Peyer's patch (tissue), 4 donors: ENCODE measurements around the gene PCYT1A. TPM values are rescaled to one million over a fixed set of nuclear protein-coding genes. Genes with fewer than 3 reads are reported as not detected.

Experiments used
- DNase-seq, 3 donors: peaks; one replicate each; pipeline ENCODE4 v3.0.0-alpha.2; 2017 to 2019
- H3K27ac ChIP-seq, 4 donors: fragments of 200-600 bp; sonication (generic); one replicate each; pipeline ENCODE4 v1.5.1; 2016 to 2019
- H3K27me3 ChIP-seq, 2 donors: fragments of 200-600 bp; sonication (generic); one replicate each; pipeline ENCODE4 v1.5.1; 2019
- H3K36me3 ChIP-seq, 3 donors: fragments of 200-600 bp; sonication (generic); one replicate each; pipeline ENCODE4 v1.5.1; 2016 to 2019
- H3K4me1 ChIP-seq, 4 donors: fragments of 200-600 bp; sonication (generic); one replicate each; pipeline ENCODE4 v1.5.1; 2016 to 2019
- H3K4me3 ChIP-seq, 4 donors: fragments of 200-600 bp; sonication (generic); 1 replicate in 3 of 4; 2 replicates in 1 of 4; pipeline ENCODE4 v1.5.1; 2016 to 2019; ENCODE audit warnings: mild to moderate bottlenecking in 1 of 4
- H3K9me3 ChIP-seq, 4 donors: fragments of 200-600 bp; sonication (generic); one replicate each; pipeline ENCODE4 v1.5.1; 2016 to 2019; ENCODE audit warnings: mild to moderate bottlenecking in 1 of 4
- POLR2A ChIP-seq, 2 donors: fragments of 450-650 bp; IDR thresholded peaks; one replicate each; pipeline ENCODE4 v1.5.1; 2017; ENCODE audit warnings: antibody characterized with exemption in 2 of 2, mild to moderate bottlenecking in 2 of 2, moderate library complexity in 2 of 2
- total RNA-seq, 4 donors: library from RNA; depleted of rRNA; stranded (reverse); fragments of >200 nt; gene quantifications; one replicate each; pipeline ENCODE4 v1.1.0, GENCODE V29; 2016
- TF ChIP-seq, protein P1 (sequence below), 6 experiments: fragments of 450-650 bp in 4 of 6; fragments of 200-600 bp in 2 of 6; sonication (generic) in 1 of 6; IDR thresholded peaks; one replicate each; pipeline ENCODE4 v1.5.1; 2017 to 2019; ENCODE audit warnings: antibody characterized with exemption in 6 of 6, mild to moderate bottlenecking in 3 of 6, moderate library complexity in 1 of 6

Gene PCYT1A
- total RNA-seq, 4 donors from 2014 or later = 168 to 211 (median 177) TPM

DNA sequence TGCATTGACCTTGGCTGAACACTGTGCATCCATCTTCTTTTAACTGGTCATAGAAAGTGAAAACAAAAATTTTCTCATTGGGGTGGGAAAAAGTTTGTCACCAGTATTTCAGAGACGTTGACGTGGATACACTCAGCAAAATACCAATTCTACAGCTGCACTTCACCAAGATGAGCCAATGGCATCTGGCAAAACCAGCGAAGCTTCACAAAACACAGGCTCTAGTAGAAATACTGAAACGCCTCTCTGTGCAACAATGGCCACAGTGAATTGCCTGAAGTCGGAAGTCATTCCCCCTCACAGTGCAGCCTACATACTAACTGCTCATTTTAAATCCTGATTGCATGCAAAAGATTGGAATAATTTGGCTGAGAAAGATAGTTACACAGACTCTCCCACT lies 17.0 kb downstream of the PCYT1A start:
- Histone ChIP-seq H3K4me1 (peaks cover 0 to 9% (median 4%) of the 10 kb centered on the region in 4 donors), H3K9me3 (no peaks in the 10 kb centered on the region), H3K27me3 (no peaks in the 10 kb centered on the region), H3K36me3 (peaks cover 0 to 59% (median 0%) of the 10 kb centered on the region in 3 donors), H3K27ac (no peak overlapping the region), H3K4me3 (no peak overlapping the region)
- DNase-seq = no peak
- TF ChIP-seq POLR2A (IDR thresholded peaks at IDR 0.05) = no peak
- TF ChIP-seq, protein P1, sequence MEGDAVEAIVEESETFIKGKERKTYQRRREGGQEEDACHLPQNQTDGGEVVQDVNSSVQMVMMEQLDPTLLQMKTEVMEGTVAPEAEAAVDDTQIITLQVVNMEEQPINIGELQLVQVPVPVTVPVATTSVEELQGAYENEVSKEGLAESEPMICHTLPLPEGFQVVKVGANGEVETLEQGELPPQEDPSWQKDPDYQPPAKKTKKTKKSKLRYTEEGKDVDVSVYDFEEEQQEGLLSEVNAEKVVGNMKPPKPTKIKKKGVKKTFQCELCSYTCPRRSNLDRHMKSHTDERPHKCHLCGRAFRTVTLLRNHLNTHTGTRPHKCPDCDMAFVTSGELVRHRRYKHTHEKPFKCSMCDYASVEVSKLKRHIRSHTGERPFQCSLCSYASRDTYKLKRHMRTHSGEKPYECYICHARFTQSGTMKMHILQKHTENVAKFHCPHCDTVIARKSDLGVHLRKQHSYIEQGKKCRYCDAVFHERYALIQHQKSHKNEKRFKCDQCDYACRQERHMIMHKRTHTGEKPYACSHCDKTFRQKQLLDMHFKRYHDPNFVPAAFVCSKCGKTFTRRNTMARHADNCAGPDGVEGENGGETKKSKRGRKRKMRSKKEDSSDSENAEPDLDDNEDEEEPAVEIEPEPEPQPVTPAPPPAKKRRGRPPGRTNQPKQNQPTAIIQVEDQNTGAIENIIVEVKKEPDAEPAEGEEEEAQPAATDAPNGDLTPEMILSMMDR (IDR thresholded peaks at IDR 0.05) = no peak

DNA sequence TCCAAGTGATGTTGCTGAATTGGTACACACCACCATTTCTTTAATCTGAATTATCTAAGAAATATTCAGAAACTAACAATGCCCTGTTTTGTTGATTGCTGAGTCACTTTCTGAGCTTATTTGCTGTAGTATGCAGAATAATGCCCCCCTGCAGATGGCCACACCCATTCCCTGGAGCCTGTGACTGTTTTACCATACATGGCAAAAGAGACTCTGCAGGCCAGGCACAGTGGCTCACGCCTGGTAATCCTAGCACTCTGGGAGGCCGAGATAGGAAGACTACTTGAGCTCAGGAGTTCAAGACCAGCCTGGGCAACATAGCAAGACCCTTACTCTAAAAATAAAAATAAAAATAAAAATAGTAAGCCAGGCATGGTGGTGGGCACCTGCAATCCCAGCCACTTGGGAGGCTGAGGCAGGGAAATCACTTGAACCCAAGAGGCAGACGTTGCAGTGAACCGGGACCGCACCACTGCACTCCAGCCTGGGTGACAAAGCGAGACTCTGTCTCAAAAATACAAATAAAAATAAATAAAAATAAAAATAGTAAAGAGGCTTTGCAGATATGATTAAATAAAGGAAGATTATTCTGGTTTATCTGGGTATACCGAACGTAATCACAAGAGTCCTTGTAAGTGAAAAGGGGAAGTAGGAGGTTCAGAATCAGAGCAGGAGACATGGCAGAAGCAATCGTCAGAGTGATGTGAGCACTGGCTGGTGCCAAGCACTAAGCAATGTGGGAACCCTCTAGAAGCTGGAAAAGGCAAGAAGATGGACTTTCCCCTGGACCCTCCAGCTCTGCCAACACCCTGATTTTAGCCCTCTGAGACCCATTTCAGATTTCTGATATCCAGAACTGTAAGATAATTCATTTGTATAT lies 19.0 kb downstream of the PCYT1A start:
- Histone ChIP-seq H3K4me1 (no peaks in the 10 kb centered on the region), H3K9me3 (no peaks in the 10 kb centered on the region), H3K36me3 (peaks cover 0 to 73% (median 0%) of the 10 kb centered on the region in 3 donors), H3K27me3 (no peaks in the 10 kb centered on the region), H3K4me3 (no peak overlapping the region), H3K27ac (no peak overlapping the region)
- TF ChIP-seq, protein P1 (IDR thresholded peaks at IDR 0.05) = no peak
- TF ChIP-seq POLR2A (IDR thresholded peaks at IDR 0.05) = no peak
- DNase-seq = no peak

DNA sequence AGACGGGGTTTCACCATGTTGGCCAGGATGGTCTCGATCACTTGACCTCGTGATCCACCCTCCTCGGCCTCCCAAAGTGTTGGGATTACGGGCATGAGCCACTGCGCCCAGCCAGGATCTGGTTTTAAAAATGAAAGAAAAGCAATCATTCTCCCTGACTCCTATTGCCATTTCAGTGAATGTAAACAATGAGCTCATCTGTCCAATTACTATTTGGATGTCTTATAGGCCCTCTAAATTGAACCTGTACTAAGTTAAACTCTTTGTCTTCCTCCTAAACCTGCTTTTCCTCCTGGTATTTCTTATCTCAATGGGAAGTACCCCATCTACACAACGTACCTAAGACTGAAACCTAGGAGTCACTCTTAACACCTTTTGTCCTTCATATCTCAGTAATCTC lies 23.7 kb downstream of the PCYT1A start:
- Histone ChIP-seq H3K27me3 (no peaks in the 10 kb centered on the region), H3K36me3 (peaks cover 0 to 73% (median 0%) of the 10 kb centered on the region in 3 donors), H3K27ac (no peak overlapping the region), H3K4me1 (no peaks in the 10 kb centered on the region), H3K9me3 (no peaks in the 10 kb centered on the region), H3K4me3 (no peak overlapping the region)
- DNase-seq = no peak
- TF ChIP-seq POLR2A (IDR thresholded peaks at IDR 0.05) = no peak
- TF ChIP-seq, protein P1 (IDR thresholded peaks at IDR 0.05) = no peak

DNA sequence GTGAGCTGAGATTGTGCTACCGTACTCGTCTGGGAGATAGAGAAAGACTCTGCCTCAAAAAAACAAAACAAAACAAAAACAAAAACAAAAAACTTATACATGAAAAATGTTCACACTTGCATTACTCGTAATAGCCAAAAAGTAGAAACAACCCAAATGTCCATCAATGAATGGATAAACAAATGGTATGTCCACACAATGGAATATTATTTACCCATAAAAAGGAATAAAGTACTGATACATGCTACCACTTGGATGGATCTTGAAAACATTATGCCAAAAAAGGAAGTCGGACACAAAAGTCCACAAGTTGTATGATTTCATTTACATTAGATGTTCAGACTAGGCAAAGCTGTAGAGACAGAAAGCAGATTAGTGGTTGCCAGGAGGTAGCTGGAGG lies 26.7 kb downstream of the PCYT1A start:
- no peaks in the 10 kb centered on the region for H3K27me3 ChIP-seq
- TF ChIP-seq, protein P1 (IDR thresholded peaks at IDR 0.05) = no peak
- TF ChIP-seq POLR2A (IDR thresholded peaks at IDR 0.05) = no peak
- H3K36me3 ChIP-seq = peaks cover 0 to 56% (median 0%) of the 10 kb centered on the region in 3 donors
- no peaks in the 10 kb centered on the region for H3K9me3 ChIP-seq
- no peaks in the 10 kb centered on the region for H3K4me1 ChIP-seq
- no peak overlapping the region for H3K27ac ChIP-seq
- DNase-seq = no peak
- no peak overlapping the region for H3K4me3 ChIP-seq

DNA sequence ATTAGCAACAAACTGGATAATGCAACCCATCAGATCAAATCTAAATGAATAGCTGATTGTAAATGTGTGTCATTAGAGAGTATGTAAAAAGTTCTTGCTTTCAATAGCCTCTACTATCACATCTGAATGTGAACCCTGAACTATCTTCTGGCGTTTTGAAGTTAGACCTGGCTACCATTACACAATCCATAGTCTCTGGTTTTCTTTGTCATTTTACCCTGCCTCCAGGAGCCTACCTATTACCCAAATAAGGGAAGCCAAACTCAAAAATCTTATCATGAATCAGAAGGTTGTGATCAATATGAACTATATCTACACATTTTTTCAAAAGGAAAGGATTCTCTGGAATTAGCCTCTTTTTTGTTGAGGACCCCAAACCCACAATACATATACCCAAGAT lies 31.8 kb downstream of the PCYT1A start:
- no peaks in the 10 kb centered on the region for H3K9me3 ChIP-seq
- no peak overlapping the region for H3K4me3 ChIP-seq
- H3K4me1 ChIP-seq = no peaks in the 10 kb centered on the region
- no peaks in the 10 kb centered on the region for H3K27me3 ChIP-seq
- no peak for DNase-seq
- H3K27ac ChIP-seq = no peak overlapping the region
- H3K36me3 ChIP-seq = peaks cover 0 to 45% (median 0%) of the 10 kb centered on the region in 3 donors
- TF ChIP-seq POLR2A (IDR thresholded peaks at IDR 0.05) = no peak
- TF ChIP-seq, protein P1 (IDR thresholded peaks at IDR 0.05) = no peak
